B cell (primary cell): ENCODE measurements around the gene PRCC.

ENCODE experiments used
- EZH2 ChIP-seq: IDR thresholded peaks from 2 replicates; pipeline ENCODE4 v1.6.1; 2012; ENCODE audit warnings: borderline replicate concordance, low read depth, mild to moderate bottlenecking, moderate library complexity, low read length; ENCODE audit not compliant: insufficient read depth, poor library complexity, severe bottlenecking
- TF ChIP-seq, protein P1 (sequence below): fragments of 200-600 bp; IDR thresholded peaks from one replicate; pipeline ENCODE4 v1.8.0; 2022; ENCODE audit warnings: antibody characterized with exemption, mild to moderate bottlenecking

GRCh38 chr1:156826630-156827029 lies 59.3 kb downstream of the PRCC start:
- TF ChIP-seq, protein P1, sequence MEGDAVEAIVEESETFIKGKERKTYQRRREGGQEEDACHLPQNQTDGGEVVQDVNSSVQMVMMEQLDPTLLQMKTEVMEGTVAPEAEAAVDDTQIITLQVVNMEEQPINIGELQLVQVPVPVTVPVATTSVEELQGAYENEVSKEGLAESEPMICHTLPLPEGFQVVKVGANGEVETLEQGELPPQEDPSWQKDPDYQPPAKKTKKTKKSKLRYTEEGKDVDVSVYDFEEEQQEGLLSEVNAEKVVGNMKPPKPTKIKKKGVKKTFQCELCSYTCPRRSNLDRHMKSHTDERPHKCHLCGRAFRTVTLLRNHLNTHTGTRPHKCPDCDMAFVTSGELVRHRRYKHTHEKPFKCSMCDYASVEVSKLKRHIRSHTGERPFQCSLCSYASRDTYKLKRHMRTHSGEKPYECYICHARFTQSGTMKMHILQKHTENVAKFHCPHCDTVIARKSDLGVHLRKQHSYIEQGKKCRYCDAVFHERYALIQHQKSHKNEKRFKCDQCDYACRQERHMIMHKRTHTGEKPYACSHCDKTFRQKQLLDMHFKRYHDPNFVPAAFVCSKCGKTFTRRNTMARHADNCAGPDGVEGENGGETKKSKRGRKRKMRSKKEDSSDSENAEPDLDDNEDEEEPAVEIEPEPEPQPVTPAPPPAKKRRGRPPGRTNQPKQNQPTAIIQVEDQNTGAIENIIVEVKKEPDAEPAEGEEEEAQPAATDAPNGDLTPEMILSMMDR = no peak
- TF ChIP-seq EZH2 = no peak
